GM23248 (cell line): ENCODE measurements around the gene JDP2.

Experiments used
- EZH2 ChIP-seq: fragments of 200-600 bp; sonication (generic); IDR thresholded peaks from 2 replicates; pipeline ENCODE4 v1.6.1; 2018; ENCODE audit warnings: antibody characterized with exemption, mild to moderate bottlenecking; ENCODE audit not compliant: insufficient read depth, poor library complexity, severe bottlenecking
- EZH2phosphoT487 ChIP-seq: fragments of 200-600 bp; sonication (generic); IDR thresholded peaks from 2 replicates; pipeline ENCODE4 v1.6.1; 2018; ENCODE audit warnings: antibody characterized with exemption, moderate library complexity, mild to moderate bottlenecking, low read depth; ENCODE audit not compliant: insufficient read depth

DNA sequence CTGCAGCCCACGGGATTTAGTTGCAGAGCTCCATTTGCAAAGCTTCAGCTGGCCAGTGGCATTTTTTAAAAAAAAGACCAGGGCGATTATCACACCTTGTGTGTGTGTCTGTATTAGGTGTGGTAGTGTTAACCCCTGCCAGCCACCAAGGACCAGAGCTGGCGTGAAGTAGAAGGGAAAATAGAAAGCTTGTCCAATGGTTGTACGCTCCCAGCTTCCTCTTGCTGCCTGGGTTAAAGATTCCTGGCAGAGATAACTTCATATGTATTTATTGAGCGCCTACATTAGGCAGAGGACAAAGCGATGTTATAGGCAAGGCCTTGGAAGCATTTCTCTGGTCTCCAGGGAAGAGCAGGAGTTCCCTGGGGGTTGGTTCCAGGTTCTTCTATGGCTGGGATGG, 3.2 kb downstream of the JDP2 start:
- TF ChIP-seq EZH2 (no peak), EZH2phosphoT487 (no peak)
